A673 (cell line): Measurements from ENCODE around the gene HSPB3. TPM values are rescaled to one million over a fixed set of nuclear protein-coding genes. Genes with fewer than 3 reads are reported as not detected.

Experiments used
- BruUV-seq: library from RNA; stranded (reverse); fragments of 400-500 nt; replicated peaks from 2 replicates; lab custom pipeline; 2021; lab: Mats Ljungman, UMichigan
- CTCF ChIA-PET: fragments of 300-600 bp; sonication (Branson Sonifier 250); formaldehyde crosslinking; loops from one replicate; lab custom pipeline; 2022; ENCODE audit warnings: antibody characterized with exemption; lab: Charles Lee
- POLR2A ChIA-PET: fragments of 300-600 bp; sonication (Branson Sonifier 250); formaldehyde crosslinking; loops from one replicate; lab custom pipeline; 2022; ENCODE audit warnings: antibody characterized with exemption; ENCODE audit not compliant: low non-redundant PET; lab: Charles Lee
- DNase-seq: peaks from one replicate; pipeline ENCODE4 v3.0.0-alpha.2; 2015; ENCODE audit warnings: low spot score
- H3K27ac ChIP-seq: fragments of 200-600 bp; sonication (generic); 2 replicates; pipeline ENCODE4 v1.5.1; 2016; ENCODE audit warnings: mixed run types, low read depth, mild to moderate bottlenecking, mixed read lengths, antibody characterized with exemption, low read length; ENCODE audit not compliant: poor library complexity, severe bottlenecking
- H3K27me3 ChIP-seq: fragments of 200-600 bp; sonication (generic); replicated peaks from 2 replicates; pipeline ENCODE4 v1.6.1; 2017; ENCODE audit warnings: mixed run types, low read depth, mild to moderate bottlenecking, mixed read lengths, antibody characterized with exemption, low read length; ENCODE audit not compliant: insufficient read depth, poor library complexity
- H3K36me3 ChIP-seq: fragments of 200-600 bp; sonication (generic); 2 replicates; pipeline ENCODE4 v1.6.1; 2016; ENCODE audit warnings: mixed run types, mild to moderate bottlenecking, mixed read lengths, antibody characterized with exemption, low read length; ENCODE audit not compliant: insufficient read depth, poor library complexity, severe bottlenecking
- H3K4me1 ChIP-seq: fragments of 200-600 bp; sonication (generic); 2 replicates; pipeline ENCODE4 v1.6.1; 2017; ENCODE audit warnings: mixed run types, mild to moderate bottlenecking, mixed read lengths, antibody characterized with exemption, low read length; ENCODE audit not compliant: insufficient read depth, poor library complexity, severe bottlenecking
- H3K4me3 ChIP-seq: fragments of 200-600 bp; sonication (generic); 2 replicates; pipeline ENCODE4 v1.5.1; 2016; ENCODE audit warnings: low read depth, mixed run types, mild to moderate bottlenecking, mixed read lengths, low read length; ENCODE audit not compliant: poor library complexity, severe bottlenecking
- H3K9me3 ChIP-seq: fragments of 200-600 bp; sonication (generic); 2 replicates; pipeline ENCODE4 v1.6.1; 2016; ENCODE audit warnings: mixed run types, low read depth, mild to moderate bottlenecking, mixed read lengths, antibody characterized with exemption, low read length; ENCODE audit not compliant: poor library complexity, severe bottlenecking
- CTCF ChIP-seq: fragments of 300-800, 200-600 bp; sonication (generic); conservative IDR thresholded peaks from 2 replicates; pipeline ENCODE4 v1.5.1; 2017; ENCODE audit warnings: low read depth, mild to moderate bottlenecking, antibody characterized with exemption, low read length, moderate library complexity, mixed read lengths
- EZH2 ChIP-seq: fragments of 200-600 bp; sonication (generic); IDR thresholded peaks from 2 replicates; pipeline ENCODE4 v1.6.1; 2017; ENCODE audit warnings: borderline replicate concordance, low read depth, mild to moderate bottlenecking, mixed read lengths, antibody characterized with exemption, low read length; ENCODE audit not compliant: poor library complexity, severe bottlenecking
- intact Hi-C: fragments of 100-400 bp; cut with micrococcal nuclease; formaldehyde crosslinking; loops from one replicate; pipeline ENCODE4 v1.10.0; 2022; ENCODE audit not compliant: unreplicated experiment
- total RNA-seq: library from RNA; stranded (reverse); gene quantifications from 2 replicates; pipeline ENCODE4 v1.2.3, GENCODE V29; 2021

The HSPB3 gene
- total RNA-seq, 1 experiment from 2014 or later: not detected

GRCh38 chr5:54449923-54450322 is 5.6 kb upstream of the HSPB3 start:
- ChIA-PET POLR2A (interaction anchor here (0.6 kb wide), 1 partner anchor 45 kb away, joined by 5 read pairs; no protein-coding TSS in a partner anchor), CTCF (no interaction called here)
- H3K36me3 ChIP-seq: no peaks in the 10 kb centered on the region
- no TSS peak for BruUV-seq
- H3K4me1 ChIP-seq: peaks cover 6% of the 10 kb centered on the region
- no peak overlapping the region for H3K4me3 ChIP-seq
- intact Hi-C loops: no loop called here
- H3K9me3 ChIP-seq: no peaks in the 10 kb centered on the region
- no peak overlapping the region for H3K27ac ChIP-seq
- H3K27me3 ChIP-seq: no peaks in the 10 kb centered on the region
- no peak for DNase-seq
- no peak for TF ChIP-seq EZH2
- no peak for TF ChIP-seq CTCF

GRCh38 chr5:54450542-54450941 is 5.0 kb upstream of the HSPB3 start:
- Histone ChIP-seq H3K4me3 (no peak overlapping the region), H3K9me3 (no peaks in the 10 kb centered on the region), H3K27me3 (no peaks in the 10 kb centered on the region), H3K4me1 (peaks cover 12% of the 10 kb centered on the region), H3K36me3 (no peaks in the 10 kb centered on the region), H3K27ac (no peak overlapping the region)
- intact Hi-C loops: no loop called here
- ChIA-PET CTCF (no interaction called here), POLR2A (interaction anchor here (0.6 kb wide), 1 partner anchor 46 kb away, joined by 5 read pairs; no protein-coding TSS in a partner anchor)
- no peak for DNase-seq
- BruUV-seq: no TSS peak
- TF ChIP-seq EZH2 (no peak), CTCF (no peak)

GRCh38 chr5:54453046-54453445 is 2.5 kb upstream of the HSPB3 start:
- Histone ChIP-seq H3K36me3 (no peaks in the 10 kb centered on the region), H3K27ac (no peak overlapping the region), H3K4me1 (peaks cover 22% of the 10 kb centered on the region), H3K9me3 (no peaks in the 10 kb centered on the region), H3K27me3 (no peaks in the 10 kb centered on the region), H3K4me3 (no peak overlapping the region)
- no TSS peak for BruUV-seq
- no peak for DNase-seq
- POLR2A ChIA-PET: no interaction called here
- CTCF ChIA-PET: no interaction called here
- TF ChIP-seq CTCF (no peak), EZH2 (no peak)
- intact Hi-C loops: no loop called here
